ENCODE results near the gene OR2AG1.

- no peak for TF ChIP-seq CTCF (IDR thresholded peaks at IDR 0.05)
- no peak for TF ChIP-seq ZFX (IDR thresholded peaks at IDR 0.05; ENCODE audit: borderline replicate concordance)
These were observed 46.2 kb upstream of the OR2AG1 start for GRCh38 chr11:6736495-6737121.
